ENCODE measurements around the gene ASCC1.

GRCh38 chr10:72255977-72256729, 40.1 kb upstream of the ASCC1 start:
- TF ChIP-seq EZH2 (IDR thresholded peaks at IDR 0.05; ENCODE audit: low read length, missing control alignments): no peak
- TF ChIP-seq, protein P1, sequence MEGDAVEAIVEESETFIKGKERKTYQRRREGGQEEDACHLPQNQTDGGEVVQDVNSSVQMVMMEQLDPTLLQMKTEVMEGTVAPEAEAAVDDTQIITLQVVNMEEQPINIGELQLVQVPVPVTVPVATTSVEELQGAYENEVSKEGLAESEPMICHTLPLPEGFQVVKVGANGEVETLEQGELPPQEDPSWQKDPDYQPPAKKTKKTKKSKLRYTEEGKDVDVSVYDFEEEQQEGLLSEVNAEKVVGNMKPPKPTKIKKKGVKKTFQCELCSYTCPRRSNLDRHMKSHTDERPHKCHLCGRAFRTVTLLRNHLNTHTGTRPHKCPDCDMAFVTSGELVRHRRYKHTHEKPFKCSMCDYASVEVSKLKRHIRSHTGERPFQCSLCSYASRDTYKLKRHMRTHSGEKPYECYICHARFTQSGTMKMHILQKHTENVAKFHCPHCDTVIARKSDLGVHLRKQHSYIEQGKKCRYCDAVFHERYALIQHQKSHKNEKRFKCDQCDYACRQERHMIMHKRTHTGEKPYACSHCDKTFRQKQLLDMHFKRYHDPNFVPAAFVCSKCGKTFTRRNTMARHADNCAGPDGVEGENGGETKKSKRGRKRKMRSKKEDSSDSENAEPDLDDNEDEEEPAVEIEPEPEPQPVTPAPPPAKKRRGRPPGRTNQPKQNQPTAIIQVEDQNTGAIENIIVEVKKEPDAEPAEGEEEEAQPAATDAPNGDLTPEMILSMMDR (conservative IDR thresholded peaks at IDR 0.05 in 1 of 2, IDR thresholded peaks at IDR 0.05 in 1 of 2; ENCODE audit: low read depth in 1 of 2, low read length in 2 of 2): no peak
